PFSK-1 (cell line): Measurements from ENCODE around the gene GABRR3.

ENCODE experiments used
- FOXP2 ChIP-seq: optimal IDR thresholded peaks from 2 replicates; pipeline ENCODE3; 2011; ENCODE audit warnings: borderline replicate concordance, control low read depth, inconsistent platforms; ENCODE audit not compliant: insufficient read depth; ENCODE audit errors: extremely low read length, extremely low read depth
- POLR2AphosphoS5 ChIP-seq: IDR thresholded peaks from 2 replicates; pipeline ENCODE4 v1.6.1; 2012; ENCODE audit warnings: low read depth, mild to moderate bottlenecking, control low read depth, low read length, moderate library complexity
- REST ChIP-seq, 2 experiments: IDR thresholded peaks; 2 replicates each; pipeline versions ENCODE4 v1.6.1 to v1.8.0; 2011 to 2012; ENCODE audit warnings: low read depth in 2 of 2, low read length in 2 of 2, control low read depth in 1 of 2, inconsistent platforms in 1 of 2, mild to moderate bottlenecking in 1 of 2, moderate library complexity in 1 of 2; ENCODE audit not compliant: insufficient read depth in 1 of 2
- SIN3A ChIP-seq: IDR thresholded peaks from 2 replicates; pipeline ENCODE4 v1.6.1; 2012; ENCODE audit warnings: mild to moderate bottlenecking, low read length, moderate library complexity, borderline replicate concordance; ENCODE audit not compliant: insufficient read depth
- TAF1 ChIP-seq: IDR thresholded peaks from 2 replicates; pipeline ENCODE4 v1.6.1; 2012; ENCODE audit warnings: low read length, control low read depth, borderline replicate concordance; ENCODE audit not compliant: insufficient read depth

GRCh38 chr3:98013411-98014267 is 21.5 kb downstream of the GABRR3 start:
- no peak for TF ChIP-seq TAF1
- no peak for TF ChIP-seq POLR2AphosphoS5
- no peak for TF ChIP-seq SIN3A
- TF ChIP-seq REST (IDR thresholded peaks at IDR 0.05; ENCODE audit: insufficient read depth in 1 of 2, low read depth in 2 of 2, low read length in 2 of 2) = no peak
- TF ChIP-seq FOXP2 = no peak
